Stimulated activated CD8-positive, alpha-beta memory T cell treated with anti-CD3 and anti-CD28 coated beads, Interleukin-4, amount 100 ng/mL, for 48 hours (primary cell): ENCODE data around the gene CCR4.

Experiments used
- DNase-seq: peaks from one replicate; pipeline ENCODE4 v3.0.0-alpha.2; 2020

Gene CCR4

DNA sequence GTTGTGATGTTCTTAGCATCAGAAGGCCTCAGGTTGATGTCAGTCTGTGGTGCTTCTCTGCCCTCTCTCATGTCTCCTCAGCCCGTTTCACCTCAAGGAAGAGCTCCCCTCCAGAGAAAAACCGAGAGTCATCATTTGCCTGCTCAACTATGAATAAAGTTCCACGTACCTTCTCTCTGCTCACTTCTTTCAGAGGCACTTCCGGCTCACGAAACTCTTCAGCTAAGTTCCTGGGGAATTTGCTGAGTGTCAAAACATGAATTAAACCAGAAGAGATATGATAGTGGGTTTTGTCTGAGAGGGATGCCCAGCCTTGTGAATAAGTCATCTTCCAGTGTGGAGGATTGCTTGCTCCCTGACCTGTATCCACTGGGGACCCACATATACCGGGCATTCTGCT lies 37.7 kb downstream of the CCR4 start:
- peak; percentile 30 for DNase-seq

- DNase-seq = no peak
Measured at GRCh38 chr3:32990116-32990515, 38.7 kb downstream of the CCR4 start.

DNA sequence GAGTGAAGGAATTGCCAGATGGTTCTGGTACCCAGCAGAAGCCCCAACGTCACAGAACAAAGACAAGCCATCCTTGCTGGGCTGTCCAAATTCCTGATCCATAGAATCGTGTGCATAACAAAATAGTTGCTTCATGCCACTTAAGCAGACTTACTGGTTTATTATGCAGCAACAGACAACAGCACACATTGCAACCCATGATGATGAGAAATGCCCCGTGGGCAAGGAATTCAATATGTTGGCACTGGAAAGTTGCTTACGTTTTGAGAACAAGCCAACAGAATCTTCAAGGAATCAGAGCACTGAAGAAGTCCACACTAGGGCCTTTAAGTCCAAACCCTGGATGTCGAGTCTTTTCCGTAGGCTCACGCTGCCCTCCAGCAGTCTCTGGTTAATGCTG lies 40.3 kb downstream of the CCR4 start:
- no peak for DNase-seq

- no peak for DNase-seq
Measured at GRCh38 chr3:32992310-32992686, 40.9 kb downstream of the CCR4 start.

DNA sequence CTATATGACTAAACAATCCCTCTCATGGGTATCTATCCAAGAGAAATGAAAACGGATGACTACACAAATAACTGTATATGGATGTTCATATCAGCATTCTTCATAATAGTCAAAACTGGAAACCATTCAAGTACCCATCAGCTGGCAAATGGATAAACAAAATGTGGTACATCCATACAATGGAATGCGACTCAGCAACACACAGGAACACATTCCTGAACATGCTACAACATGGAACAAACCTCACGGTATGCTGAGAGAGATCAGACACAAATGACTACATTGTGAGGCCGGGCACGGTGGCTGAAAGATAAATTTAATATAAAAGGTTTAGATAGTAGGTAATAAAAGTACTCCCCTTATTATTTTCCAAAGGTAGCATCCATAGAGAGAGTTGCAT lies 42.6 kb downstream of the CCR4 start:
- no peak for DNase-seq

DNA sequence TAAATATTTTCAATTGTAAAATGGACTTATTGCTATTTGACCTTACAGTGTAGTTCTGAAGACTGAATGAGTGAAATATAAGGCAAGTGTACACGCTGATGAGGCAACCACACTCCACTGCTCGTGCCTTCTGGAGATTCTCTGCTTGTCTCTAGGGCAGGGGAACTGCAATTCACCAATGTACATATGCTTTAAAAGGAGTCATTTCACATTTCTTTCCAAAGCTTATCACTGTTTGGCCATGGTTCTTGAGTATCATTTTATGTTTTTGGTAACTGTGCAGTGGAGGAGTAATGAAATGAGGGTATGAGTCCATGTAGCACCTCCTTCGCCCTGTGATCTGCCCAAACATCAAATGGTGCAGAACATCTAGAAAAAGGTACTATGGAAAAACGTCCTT lies 43.7 kb downstream of the CCR4 start:
- DNase-seq = no peak

- DNase-seq = no peak
Measured at GRCh38 chr3:32996048-32996754, 44.8 kb downstream of the CCR4 start.

DNA sequence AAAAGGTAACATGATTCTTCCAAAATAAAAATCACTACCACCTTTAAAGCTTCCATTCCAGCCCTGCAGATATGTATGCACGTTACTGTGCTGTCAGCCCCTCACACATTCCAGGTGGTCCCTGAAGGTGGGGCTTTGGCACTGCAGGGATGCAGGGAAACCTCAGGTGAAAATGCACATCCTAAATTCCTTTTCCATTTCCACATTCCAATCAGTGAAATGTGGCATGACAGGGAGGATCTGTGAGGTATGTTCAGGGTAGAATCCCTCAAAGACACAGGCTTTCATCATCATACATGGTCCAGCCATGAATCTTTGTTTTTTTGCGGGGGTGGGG lies 45.3 kb downstream of the CCR4 start:
- no peak for DNase-seq

DNA sequence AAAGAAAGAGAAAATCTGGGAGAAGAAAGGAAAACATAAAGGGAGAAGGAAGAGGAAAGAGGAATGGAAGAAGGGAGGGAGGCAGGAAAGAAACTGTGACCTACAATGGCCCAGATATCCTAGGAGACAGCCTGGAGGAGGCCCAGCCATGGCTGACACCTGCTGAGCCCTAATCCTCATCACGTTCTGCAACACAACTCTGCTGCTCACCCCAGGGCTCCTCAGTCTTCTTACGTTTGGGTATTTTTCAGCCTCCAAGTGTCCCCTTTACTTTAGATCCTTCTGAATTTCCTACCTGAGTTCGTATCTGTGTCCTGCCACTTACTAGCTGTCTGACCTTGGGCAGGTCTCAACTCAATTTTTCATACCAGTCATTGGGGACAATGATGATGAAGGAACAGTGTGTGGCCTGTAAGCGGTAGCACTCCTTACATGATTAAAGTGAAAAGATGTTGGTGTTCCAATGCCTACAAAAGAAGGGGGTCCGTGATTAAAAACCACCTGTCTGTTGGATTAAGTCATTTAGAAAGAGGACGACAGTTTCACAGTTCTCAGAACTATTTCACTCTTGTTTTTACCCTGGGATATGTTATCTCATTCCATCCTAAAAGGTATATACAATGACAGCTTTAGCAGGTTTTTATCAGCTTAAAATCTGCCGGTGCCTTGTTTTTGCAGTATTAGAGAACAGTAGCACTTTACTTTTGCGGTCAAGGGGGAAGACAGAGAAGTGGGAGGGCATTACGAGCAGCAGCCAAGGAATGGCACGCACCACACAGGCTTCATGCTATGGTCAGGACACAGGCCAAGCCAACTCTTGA lies 47.4 kb downstream of the CCR4 start:
- DNase-seq = peak; percentile 43

GRCh38 chr3:33000691-33001385 lies 49.4 kb downstream of the CCR4 start:
- DNase-seq = peak; percentile 18

- DNase-seq = peak; percentile 35
Measured at GRCh38 chr3:33001889-33002288, 50.4 kb downstream of the CCR4 start.

DNA sequence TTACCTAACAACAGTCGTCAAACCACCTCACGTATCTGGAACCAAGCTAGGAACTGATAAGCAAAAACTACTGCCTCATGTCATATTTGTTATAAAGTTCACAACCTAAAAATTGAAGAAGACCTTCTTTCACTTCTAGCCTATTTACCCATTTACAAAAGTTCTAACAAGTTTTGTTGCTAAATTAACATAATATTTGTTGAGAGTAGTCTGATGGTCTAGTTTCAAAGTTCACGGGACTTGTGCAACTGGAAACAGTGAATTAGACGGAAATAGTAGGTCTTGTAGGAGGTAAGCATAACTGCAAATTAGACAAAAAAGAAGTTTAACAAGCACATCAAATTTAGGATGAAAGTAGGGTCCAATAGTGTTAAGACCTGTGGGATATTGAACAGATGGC lies 51.9 kb downstream of the CCR4 start:
- no peak for DNase-seq

DNA sequence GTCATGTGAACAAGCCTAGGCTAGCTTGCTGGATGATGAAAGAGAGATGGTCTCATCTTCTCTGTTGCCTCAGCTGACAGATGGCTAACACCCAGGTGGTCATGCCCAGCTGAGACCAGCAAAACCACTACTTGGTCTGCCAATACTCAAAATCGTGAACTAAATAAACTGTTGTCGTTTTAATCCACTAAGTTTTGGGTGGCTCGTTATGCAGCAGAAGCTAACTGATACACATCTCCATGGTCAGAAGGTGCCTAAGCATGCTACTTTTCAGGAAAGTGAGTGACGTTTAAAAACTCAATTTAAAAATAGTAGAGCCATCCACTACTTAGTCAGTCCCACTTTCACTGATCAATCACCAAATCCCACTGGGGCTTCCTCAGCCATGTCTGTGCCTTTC lies 52.8 kb downstream of the CCR4 start:
- no peak for DNase-seq

- peak; percentile 10 for DNase-seq
Measured at GRCh38 chr3:33004961-33005360, 53.5 kb downstream of the CCR4 start.
